ENCODE data around the gene CLDN17. TPM values are rescaled to one million over a fixed set of nuclear protein-coding genes. Genes with fewer than 3 reads are reported as not detected.

The CLDN17 gene
- total RNA-seq, 2 donors from 2014 or later: not detected

DNA sequence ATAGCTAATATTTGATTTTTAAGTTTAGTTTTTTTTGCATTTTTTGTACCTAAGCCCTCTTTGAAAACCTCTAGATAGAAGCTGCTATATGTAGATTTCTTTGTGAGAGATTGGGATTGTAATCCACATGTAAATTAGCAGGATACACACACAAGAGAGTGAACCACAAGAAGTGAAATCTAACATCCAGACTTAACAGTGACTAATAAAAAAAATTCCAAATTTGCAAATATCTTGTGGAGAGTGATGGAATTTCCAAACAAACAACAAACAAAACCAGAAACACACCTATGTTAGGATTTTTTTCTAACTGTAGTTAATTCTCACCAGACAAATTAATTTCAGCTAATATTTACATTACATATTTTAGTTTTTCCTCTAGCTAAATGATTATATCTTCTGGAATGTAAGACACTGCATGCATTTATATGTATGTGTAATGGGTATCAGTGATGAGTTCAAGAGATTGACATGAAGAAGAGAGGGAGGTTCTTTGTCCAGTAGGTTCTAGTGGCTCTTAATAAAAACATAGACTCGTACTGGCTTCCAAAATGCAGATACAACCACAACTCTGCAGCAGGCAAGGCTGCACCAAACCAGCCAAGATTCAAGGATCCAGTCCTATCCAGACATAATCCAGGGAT lies 12.8 kb downstream of the CLDN17 start:
- H3K9me3 Mint-ChIP-seq: no peaks in the 10 kb centered on the region
- Histone ChIP-seq H3K4me1 (ENCODE audit: control insufficient read depth, insufficient read depth, low read length) (no peaks in the 10 kb centered on the region), H3K9ac (ENCODE audit: extremely low read depth, low read length, poor library complexity, severe bottlenecking) (no peak overlapping the region), H3K9me3 (ENCODE audit: control insufficient read depth, low read length) (no peaks in the 10 kb centered on the region), H3K27me3 (ENCODE audit: control insufficient read depth, insufficient read depth, low read length, poor library complexity, severe bottlenecking) (no peaks in the 10 kb centered on the region), H3K36me3 (ENCODE audit: control insufficient read depth, insufficient read depth, low read length) (no peaks in the 10 kb centered on the region), H3K4me3 (ENCODE audit: low read length) (no peak overlapping the region), H3K27ac (ENCODE audit: low read depth, low read length) (no peak overlapping the region)
- no peaks in the 10 kb centered on the region for H3K4me1 Mint-ChIP-seq
- no peak overlapping the region for H3K4me3 Mint-ChIP-seq
- no peak for DNase-seq
- TF ChIP-seq, protein P1, sequence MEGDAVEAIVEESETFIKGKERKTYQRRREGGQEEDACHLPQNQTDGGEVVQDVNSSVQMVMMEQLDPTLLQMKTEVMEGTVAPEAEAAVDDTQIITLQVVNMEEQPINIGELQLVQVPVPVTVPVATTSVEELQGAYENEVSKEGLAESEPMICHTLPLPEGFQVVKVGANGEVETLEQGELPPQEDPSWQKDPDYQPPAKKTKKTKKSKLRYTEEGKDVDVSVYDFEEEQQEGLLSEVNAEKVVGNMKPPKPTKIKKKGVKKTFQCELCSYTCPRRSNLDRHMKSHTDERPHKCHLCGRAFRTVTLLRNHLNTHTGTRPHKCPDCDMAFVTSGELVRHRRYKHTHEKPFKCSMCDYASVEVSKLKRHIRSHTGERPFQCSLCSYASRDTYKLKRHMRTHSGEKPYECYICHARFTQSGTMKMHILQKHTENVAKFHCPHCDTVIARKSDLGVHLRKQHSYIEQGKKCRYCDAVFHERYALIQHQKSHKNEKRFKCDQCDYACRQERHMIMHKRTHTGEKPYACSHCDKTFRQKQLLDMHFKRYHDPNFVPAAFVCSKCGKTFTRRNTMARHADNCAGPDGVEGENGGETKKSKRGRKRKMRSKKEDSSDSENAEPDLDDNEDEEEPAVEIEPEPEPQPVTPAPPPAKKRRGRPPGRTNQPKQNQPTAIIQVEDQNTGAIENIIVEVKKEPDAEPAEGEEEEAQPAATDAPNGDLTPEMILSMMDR (conservative IDR thresholded peaks at IDR 0.05): no peak
- H3K27ac Mint-ChIP-seq: no peak overlapping the region
- no peaks in the 10 kb centered on the region for H3K27me3 Mint-ChIP-seq (ENCODE audit: insufficient read depth)
- no peaks in the 10 kb centered on the region for H3K36me3 Mint-ChIP-seq (ENCODE audit: low read depth)
- WGBS, 2 experiments (ENCODE audit: insufficient coverage in 1 of 2, insufficient read length in 1 of 2): 86 to 100% methylated on average over 1 of the region's 1 CpG

DNA sequence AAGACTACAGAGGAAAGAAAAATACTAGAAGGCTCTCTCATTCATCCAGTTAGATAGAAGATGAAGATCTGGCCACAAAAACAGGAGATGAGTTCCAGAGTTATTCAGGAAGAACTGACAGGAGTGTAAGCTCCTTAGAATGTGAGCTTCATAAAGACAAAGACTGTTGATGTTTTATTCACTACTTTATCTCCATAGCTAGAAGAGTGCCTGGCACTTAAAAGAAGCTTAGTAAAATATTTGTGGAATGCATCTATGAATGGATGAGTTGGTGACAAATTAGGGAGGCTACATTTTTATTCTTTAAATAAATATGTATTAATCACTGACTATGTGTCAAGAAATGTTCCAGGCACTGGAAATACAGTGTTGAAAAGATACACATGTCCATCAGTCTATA lies 13.8 kb downstream of the CLDN17 start:
- Mint-ChIP-seq H3K4me3 (no peak overlapping the region), H3K36me3 (ENCODE audit: low read depth) (no peaks in the 10 kb centered on the region), H3K9me3 (no peaks in the 10 kb centered on the region), H3K27ac (no peak overlapping the region), H3K27me3 (ENCODE audit: insufficient read depth) (no peaks in the 10 kb centered on the region), H3K4me1 (no peaks in the 10 kb centered on the region)
- Histone ChIP-seq H3K27me3 (ENCODE audit: control insufficient read depth, insufficient read depth, low read length, poor library complexity, severe bottlenecking) (no peaks in the 10 kb centered on the region), H3K9me3 (ENCODE audit: control insufficient read depth, low read length) (no peaks in the 10 kb centered on the region), H3K4me1 (ENCODE audit: control insufficient read depth, insufficient read depth, low read length) (no peaks in the 10 kb centered on the region), H3K4me3 (ENCODE audit: low read length) (no peak overlapping the region), H3K27ac (ENCODE audit: low read depth, low read length) (no peak overlapping the region), H3K36me3 (ENCODE audit: control insufficient read depth, insufficient read depth, low read length) (no peaks in the 10 kb centered on the region), H3K9ac (ENCODE audit: extremely low read depth, low read length, poor library complexity, severe bottlenecking) (no peak overlapping the region)
- no peak for DNase-seq
- TF ChIP-seq, protein P1 (conservative IDR thresholded peaks at IDR 0.05): no peak

DNA sequence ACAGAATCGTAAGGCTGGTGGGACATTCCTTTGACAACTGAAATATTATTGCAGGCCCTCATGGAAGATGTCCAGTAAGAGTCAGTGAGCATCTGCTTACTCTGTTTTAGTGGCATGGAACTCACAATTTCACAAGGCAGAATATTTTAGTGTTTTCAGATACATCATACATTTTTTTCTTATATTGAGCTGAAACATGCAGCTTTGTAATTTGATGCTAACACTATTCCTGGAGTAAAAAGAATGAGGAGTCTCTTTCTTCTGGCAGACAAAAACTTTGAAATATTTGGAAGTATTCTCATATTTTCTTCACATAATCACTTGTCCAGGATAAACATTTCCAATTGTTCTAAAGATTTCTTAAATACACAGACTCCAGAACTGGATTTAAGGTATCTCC lies 17.7 kb downstream of the CLDN17 start:
- no peak overlapping the region for H3K9ac ChIP-seq (ENCODE audit: extremely low read depth, low read length, poor library complexity, severe bottlenecking)
- Mint-ChIP-seq H3K9me3 (no peaks in the 10 kb centered on the region), H3K36me3 (ENCODE audit: low read depth) (no peaks in the 10 kb centered on the region), H3K4me1 (no peaks in the 10 kb centered on the region), H3K4me3 (no peak overlapping the region), H3K27me3 (ENCODE audit: insufficient read depth) (no peaks in the 10 kb centered on the region), H3K27ac (no peak overlapping the region)
- no peaks in the 10 kb centered on the region for H3K36me3 ChIP-seq (ENCODE audit: control insufficient read depth, insufficient read depth, low read length)
- WGBS, 2 experiments (ENCODE audit: insufficient coverage in 1 of 2, insufficient read length in 1 of 2): 88 to 100% methylated on average over 1 of the region's 1 CpG
- H3K9me3 ChIP-seq (ENCODE audit: control insufficient read depth, low read length): no peaks in the 10 kb centered on the region
- DNase-seq: no peak
- TF ChIP-seq, protein P1 (conservative IDR thresholded peaks at IDR 0.05): no peak
- H3K27ac ChIP-seq (ENCODE audit: low read depth, low read length): no peak overlapping the region
- H3K4me1 ChIP-seq (ENCODE audit: control insufficient read depth, insufficient read depth, low read length): no peaks in the 10 kb centered on the region
- no peak overlapping the region for H3K4me3 ChIP-seq (ENCODE audit: low read length)
- H3K27me3 ChIP-seq (ENCODE audit: control insufficient read depth, insufficient read depth, low read length, poor library complexity, severe bottlenecking): no peaks in the 10 kb centered on the region

Data from endodermal cell (in vitro differentiated cells).